ENCODE data around the gene AKAP6.
"Not testable (repeated sequence)": the region's sequence is repeated elsewhere in the genome, so short reads cannot be mapped to it uniquely, and the experiment has no call there.

Gene AKAP6

GRCh38 chr14:32374155-32374554 lies 45.1 kb downstream of the AKAP6 start:
- DNase-seq: no peak

DNA sequence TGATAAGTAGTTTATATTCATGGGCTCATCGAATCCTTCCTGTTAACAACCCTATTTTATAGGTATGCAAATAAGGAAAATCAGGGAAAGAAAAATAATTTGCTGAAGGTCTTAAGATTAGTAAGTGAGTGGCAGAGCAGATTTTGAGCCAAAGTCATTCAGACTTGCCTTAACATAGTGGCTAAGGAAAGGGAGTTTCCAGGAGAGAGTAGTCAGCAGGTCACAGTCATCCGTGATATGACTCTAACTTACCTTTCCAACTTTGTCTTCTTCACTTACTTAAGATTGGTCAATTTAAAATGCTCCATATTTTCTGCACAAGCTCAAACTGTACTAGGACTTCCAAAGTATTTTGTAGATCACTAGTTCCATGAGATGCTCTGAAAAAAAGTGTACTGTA lies 46.6 kb downstream of the AKAP6 start:
- no peak for DNase-seq

DNA sequence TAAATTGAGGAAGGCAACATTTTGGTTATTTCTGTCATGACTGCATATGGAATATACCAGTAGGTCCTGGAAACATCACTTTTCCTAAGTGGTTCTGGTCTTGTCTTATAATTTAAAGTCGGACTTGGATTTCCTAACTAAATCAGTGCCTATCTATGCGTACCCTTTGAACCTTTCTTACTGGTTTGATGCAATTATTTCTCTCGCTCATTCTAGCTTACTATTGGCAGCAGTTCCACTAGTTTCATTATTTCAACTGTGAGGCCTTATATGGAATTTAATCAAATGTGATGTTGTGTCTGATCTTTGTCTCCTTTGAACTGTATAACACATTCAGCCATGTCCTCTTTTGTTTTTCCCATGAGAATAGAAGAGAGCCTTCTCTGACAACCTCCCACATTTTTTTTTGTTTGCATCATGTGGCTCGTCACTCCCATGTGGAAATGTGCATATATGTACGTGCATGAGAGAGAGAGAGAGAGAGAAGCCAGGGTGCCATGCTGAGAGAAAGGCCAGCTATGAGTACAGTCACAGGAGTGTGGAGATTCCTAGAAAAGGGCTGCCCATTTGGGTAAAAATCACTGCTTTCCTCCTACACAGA lies 48.0 kb downstream of the AKAP6 start:
- DNase-seq: no peak

- DNase-seq: no peak
Measured at GRCh38 chr14:32378284-32378683, 49.2 kb downstream of the AKAP6 start.

DNA sequence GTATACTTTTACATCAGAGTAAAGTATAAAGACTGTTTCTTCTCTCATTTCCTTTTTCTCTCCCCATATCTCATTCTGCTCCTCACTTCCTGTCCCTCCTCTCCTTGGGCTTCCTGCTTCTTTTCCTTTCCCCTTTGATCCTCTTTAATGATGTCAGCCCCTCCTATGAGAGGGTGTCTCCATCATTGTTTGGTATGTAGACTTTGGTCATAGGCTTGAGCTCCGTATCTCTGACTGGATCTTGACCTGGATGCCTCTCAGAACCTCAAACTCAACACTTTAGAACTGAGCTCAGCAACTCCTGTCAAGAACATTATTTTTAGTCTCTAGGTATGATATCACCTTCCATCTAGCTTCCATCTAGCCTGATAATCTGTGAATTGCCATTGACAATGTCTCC lies 50.3 kb downstream of the AKAP6 start:
- DNase-seq: no peak

DNA sequence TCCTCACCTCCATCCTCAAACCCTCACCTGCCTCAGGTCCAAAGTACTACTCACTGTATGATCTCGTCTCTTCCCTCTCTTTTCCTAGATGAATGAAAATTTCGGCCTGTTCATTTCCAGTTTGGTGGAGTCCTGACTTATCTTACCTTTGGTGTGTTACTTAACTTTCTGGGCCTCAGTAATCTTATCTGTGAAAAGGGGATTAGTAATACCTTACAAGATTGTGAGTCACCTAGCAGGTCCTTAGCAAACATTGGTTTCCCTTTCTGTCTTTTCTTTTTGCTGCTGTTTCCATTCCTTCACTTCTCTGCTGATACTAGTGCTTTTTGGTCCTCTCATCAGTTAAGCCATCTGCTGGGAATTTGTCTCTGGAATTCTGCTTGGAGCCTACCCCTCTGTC lies 52.8 kb downstream of the AKAP6 start:
- peak in 1 of 5 experiments; percentile 5 for DNase-seq

- no peak for DNase-seq
Measured at GRCh38 chr14:32382704-32383103, 53.6 kb downstream of the AKAP6 start.

GRCh38 chr14:32383364-32384009 lies 54.4 kb downstream of the AKAP6 start:
- no peak for DNase-seq

- no peak for DNase-seq
Measured at GRCh38 chr14:32384464-32384863, 55.4 kb downstream of the AKAP6 start.

- not testable (repeated sequence) for DNase-seq
Measured at GRCh38 chr14:32387295-32387694, 58.2 kb downstream of the AKAP6 start.

DNA sequence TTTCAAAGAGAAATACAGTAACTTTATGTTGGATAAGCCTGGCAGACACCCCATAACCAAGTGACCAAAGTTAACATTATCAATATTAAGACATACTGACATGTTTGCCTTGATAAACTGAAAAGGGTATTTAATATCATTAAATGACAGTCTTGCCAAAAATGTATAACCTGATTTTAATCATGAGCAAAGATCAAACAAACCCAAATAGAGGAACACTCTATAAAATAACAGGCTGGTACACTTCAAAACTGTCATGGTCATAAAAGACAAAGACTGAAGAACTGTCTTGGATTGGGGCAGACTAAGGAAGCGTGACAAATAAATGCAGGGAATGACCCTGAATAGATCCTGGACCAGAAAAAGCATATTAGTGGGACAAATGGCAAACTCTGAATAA lies 64.0 kb downstream of the AKAP6 start:
- no peak for DNase-seq

DNA sequence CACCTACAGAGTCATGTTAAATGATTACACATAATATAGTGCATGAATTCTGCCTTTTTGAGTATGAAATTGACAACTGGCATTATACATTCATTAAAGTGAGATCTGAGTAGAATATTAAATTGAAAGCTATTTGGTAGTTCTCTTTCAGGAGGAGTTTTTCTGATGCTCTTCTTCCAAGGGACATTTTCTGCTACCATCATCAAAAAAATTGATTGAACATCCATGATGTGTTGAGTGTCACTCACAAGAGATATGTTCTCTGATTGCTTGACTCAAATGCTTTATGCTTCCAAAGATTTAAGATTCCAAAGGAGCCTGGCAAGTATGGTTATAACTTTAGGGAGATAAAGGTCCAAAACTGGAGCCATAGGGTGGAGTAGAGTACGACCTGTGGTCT lies 64.9 kb downstream of the AKAP6 start:
- no peak for DNase-seq

DNA sequence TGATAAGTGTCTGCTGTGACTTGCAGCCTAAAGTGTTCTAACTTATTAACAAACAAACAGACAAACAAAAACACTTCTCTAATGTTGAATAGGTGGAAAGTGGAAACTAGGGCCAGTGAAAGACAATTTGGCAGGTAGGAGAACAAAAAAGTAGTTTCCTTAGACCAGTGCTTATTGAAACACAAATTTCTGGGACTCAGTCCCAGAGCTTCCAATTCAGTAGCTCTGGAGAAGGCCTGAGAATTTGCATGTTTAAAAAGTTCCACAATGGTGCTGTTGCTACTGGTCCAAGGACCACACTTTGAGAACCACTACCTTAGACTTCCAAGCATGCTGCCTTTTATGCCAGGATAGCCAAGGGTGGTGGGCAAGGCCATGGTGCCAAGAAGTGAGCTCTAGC lies 67.8 kb downstream of the AKAP6 start:
- DNase-seq: no peak

- DNase-seq: no peak
Measured at GRCh38 chr14:32397861-32398640, 69.0 kb downstream of the AKAP6 start.

- no peak for DNase-seq
Measured at GRCh38 chr14:32399920-32400319, 70.8 kb downstream of the AKAP6 start.

DNA sequence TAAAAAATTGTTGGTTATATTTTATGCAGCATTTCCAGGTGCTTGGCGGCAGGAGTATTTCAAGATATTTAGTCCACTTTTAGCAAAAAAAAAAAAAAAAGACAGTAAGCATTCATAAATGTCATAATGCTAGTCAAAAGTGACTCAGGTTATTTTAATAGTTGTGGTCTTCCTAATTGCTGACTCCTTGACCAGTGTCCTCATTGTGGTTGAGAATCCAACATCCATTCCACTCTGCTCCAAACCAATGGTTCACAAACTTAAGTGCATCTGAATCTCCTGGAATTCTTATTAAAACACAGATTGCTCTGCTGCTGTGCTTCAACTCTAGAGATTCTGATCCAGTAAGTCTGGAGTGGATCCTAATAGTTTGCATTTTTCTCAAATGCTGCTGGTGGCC lies 71.4 kb downstream of the AKAP6 start:
- DNase-seq: no peak

DNA sequence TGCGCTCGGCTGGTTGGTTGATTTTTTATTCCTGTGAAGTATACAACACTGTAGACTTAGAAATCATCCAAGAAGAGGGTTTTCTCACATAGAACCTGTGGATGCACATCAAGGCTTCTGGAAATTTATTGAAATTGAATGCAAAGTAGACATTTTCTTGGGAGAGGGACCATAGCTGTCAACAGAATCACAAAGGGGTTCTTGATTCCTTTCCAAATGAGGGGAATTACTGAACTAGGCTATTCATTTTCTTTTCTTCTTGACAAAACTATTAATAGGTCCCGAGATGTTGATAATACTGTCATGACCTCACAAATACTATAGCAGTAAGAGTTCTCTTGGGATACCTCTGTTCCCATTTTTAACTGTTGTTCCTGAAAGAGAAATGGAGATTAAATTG lies 73.9 kb downstream of the AKAP6 start:
- DNase-seq: no peak

GRCh38 chr14:32403688-32404087 lies 74.6 kb downstream of the AKAP6 start:
- peak in 1 of 5 experiments; percentile 54 for DNase-seq

- no peak for DNase-seq
Measured at GRCh38 chr14:32404784-32405573, 75.9 kb downstream of the AKAP6 start.

DNA sequence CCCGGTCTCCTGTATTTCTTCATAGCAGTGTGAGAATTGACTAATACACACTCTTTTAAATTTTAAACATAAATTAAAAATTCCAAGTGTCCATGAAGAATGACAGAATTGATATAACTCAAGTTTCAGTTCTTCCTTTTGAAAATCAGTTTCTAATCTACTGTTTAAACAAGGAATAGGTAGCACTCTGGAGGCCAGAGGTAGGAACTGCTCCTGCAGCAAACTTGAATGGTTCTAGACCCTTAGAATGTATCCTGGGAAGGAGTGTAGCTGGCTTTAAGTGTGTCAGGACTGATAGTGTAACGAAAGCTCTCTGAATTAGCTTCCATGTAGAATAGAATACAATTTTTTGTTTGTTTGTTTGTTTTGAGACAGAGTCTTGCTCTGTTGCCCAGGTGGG lies 76.8 kb downstream of the AKAP6 start:
- no peak for DNase-seq

- DNase-seq: no peak
Measured at GRCh38 chr14:32407130-32407529, 78.0 kb downstream of the AKAP6 start.

GRCh38 chr14:32408018-32408417 lies 78.9 kb downstream of the AKAP6 start:
- no peak for DNase-seq

- no peak for DNase-seq
Measured at GRCh38 chr14:32412103-32412502, 83.0 kb downstream of the AKAP6 start.
